Raji (cell line): Measurements from ENCODE around the gene ETNPPL.

Experiments
- POLR2A ChIP-seq: IDR thresholded peaks from 2 replicates; pipeline ENCODE4 v1.6.1; 2011; ENCODE audit warnings: low read depth, low read length, control low read depth; ENCODE audit not compliant: insufficient read depth

The ETNPPL gene

DNA sequence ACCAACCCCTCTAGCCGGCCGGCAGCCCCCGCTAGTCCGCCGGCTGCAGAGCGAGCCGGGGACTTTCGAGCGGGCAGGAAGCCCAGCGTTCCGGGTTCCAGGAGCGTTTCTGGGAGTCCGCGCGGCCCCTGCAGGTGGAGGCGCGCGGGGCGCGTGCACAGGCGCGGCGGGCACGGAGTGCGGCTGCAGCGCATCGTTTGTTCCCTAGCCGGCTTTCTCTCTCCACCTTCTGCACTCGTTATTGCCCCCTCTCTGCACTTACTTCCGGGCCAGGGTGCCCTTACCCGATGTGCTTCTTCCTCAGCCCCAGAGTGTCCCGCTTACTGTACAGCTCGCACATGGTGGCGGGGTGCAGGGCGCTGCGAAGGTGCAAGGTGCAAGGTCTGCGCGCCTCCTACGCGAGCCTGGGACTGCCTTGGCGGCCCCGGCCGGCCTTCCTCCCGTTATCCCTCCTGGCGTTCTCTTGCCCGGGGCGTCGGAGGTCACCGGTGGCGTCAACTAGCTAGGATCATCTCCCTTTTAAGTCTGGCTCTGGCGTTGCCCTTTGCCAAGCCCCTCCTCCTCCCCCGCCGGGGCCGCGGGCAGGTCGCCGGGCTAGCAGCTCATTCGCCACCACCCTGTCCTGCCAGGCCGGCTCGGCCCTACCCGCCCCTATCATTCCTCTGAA lies at the start of gene ETNPPL:
TSS of gene ETNPPL (minus strand) at position 495 of the 667 bp plus-strand sequence. CDS start at position 340, 155 bp downstream.
- no peak for TF ChIP-seq POLR2A

DNA sequence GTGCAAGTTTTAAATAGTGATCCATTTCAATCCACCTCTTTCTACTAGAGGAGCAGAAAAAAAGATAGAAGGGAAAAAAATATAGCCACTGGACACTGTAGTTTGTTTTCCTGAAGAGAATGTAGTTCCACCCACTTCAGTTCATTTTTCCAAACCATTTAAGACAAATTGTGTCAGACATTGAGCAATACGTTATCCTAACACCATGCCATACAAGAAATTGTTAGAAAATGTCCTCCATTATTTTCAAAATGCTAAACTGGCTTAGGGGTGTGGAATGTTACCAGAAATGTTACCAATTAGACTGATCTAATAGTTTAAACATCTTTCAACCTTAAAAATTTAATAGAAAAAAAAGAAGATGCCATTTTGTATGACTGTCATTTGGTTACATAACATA lies 48.6 kb upstream of the ETNPPL start:
- TF ChIP-seq POLR2A, result no peak

DNA sequence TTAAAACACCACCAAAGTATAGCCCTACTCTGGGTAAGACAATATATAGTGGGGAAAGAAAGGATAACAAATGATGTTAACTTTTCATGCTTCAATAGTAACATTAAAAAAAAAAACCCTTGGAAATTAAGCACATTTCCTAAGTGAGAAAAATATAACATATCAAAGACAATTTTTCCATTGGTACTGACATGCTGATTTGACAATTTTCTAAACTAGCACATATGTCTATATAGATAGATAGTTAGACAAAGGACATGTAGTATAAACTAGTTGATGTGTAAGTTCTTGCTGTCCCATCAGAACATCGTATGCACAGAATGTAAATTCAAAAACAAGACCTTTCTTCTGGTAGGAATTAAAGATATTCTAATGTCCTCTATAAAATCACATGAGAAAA lies 47.2 kb upstream of the ETNPPL start:
- TF ChIP-seq POLR2A, result no peak

DNA sequence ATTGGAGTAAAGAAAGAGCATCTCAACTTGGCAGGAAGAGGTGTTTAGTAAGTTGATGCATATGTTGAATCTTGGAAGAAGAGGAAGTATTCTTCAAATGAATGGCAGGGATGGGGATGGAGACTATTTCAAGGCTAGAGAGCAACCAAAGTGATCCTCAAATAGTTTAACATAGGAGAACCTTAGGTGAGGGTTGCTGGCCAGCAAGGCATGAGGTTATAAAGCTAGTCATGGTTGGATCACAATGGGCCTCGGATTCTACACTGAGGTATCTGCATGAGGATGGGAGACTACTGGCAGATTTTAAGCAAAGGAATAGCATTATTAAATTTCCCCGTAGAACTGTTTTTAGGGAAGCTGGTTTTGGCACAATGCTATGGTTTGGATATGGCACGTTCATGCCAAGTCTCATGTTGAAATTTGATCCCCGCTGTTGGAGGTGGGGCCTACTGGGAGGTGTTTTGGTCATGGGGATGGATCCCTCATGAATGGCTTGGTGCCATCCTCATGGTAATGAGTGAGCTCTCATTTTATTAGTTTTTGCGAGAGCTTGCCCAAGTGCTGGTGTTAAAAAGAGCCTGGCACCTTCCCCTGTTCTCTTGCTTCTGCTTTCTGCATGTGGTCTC lies 41.9 kb upstream of the ETNPPL start:
- TF ChIP-seq POLR2A, result no peak

DNA sequence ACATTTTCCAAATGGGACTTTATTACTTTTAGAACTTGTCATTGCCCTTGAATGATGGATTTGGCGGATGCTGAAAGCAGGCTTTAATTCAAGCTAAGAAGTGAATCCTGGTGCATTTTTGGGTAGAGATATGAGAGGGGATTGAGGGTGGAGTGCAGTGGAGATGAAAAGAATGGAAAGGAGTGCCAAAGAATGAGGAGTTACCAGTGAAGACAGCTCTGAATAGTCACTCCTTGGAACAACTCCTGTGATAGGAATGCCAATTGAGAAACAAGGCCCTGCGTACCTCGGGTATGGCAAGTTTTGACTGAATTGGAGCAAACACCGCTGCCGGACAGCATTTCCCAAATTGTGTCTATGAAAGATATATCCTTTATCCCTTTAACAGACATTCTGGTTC lies 36.5 kb upstream of the ETNPPL start:
- no peak for TF ChIP-seq POLR2A

DNA sequence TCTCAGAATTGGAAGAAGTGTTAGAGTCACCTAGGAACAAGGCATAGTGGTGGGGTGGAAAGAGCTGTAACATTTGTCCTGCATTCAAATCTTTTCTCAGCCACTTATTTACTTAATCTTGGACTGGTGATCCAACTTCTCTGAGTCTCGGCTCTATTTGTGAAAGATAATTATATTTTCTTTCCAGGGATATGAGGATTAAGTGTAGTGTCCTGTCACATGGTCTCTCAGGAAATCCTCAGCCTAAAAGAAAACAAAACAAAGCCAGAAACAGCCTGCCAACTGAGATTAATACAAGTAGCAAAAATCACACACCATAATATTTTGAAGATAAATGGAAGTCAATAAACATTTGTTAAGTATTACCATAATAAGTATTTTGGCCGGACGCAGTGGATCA lies 33.3 kb upstream of the ETNPPL start:
- TF ChIP-seq POLR2A, result no peak

DNA sequence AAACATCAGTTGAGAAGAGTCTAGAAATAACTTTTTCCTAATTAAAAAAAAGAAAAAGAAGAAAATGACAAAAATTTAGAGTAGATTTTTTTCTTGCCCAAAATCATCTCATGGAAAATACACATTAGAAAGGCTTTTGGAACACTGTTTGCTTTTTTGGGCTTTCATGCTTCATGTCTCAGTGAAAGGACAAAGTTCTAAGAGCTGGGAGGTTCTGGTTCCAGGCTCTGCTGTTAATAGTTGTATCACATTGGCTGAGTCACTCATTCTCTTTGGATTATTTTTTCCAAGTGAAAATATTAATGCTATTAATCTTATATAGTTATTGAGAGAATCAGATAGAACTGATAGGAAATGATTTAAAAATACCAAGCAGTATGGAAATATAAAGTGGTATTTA lies 32.9 kb upstream of the ETNPPL start:
- no peak for TF ChIP-seq POLR2A

DNA sequence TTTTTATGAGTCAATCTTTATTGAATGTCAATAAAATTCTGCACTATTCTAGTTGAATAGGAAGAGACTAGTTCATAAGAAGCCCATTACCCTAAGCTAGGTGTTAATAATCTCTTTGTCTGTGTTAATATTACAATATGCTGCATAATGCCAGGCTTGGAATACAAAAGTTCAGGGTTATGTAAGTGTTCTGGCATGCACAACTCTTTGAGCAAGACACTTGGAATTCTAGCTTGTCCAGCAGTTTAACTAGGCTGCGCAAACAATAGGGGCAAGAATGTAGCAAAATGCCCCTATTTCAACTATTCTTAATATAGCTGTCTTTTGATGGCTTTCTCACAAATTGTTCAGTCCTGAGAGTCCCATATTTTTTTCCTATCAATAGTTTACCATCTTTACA lies 31.3 kb upstream of the ETNPPL start:
- no peak for TF ChIP-seq POLR2A

DNA sequence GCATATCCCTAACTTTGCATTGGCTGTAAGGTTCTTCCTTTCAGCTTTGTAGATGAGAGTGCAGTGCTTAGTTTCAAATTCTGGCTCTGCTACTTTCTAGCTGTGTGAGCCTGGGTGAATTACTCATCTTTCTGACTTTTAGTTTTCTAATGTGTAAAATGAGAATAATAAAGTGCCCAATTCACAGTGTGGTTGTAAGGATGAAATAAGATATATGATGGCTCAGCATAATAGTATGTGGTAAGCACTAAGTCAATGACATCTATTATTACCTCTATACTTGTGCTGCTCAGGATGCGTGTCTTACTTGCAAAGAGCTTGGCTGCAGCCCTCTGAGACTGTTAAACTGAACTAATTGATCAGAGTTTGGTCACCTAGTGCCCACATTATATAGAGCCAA lies 30.6 kb upstream of the ETNPPL start:
- TF ChIP-seq POLR2A, result no peak

DNA sequence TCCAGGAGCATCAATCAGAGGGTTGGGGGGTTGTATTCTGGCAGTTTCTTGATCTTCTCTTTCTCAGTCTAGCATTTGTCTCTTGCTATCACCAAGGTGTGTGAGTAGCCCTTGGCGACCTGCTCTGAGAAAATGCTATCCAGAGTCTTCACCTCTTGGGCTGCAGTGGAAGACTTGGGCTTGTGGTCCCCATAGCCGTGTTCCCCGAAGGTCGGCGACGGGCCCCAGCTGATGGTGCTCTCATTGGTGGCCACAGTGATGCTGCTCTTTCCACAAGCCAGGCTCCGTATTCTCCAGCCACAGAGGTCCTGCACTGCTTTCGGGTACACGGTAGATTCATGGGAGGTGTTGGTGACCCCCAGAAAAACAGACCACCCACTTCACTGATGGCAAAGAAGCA lies 25.9 kb upstream of the ETNPPL start:
- no peak for TF ChIP-seq POLR2A

DNA sequence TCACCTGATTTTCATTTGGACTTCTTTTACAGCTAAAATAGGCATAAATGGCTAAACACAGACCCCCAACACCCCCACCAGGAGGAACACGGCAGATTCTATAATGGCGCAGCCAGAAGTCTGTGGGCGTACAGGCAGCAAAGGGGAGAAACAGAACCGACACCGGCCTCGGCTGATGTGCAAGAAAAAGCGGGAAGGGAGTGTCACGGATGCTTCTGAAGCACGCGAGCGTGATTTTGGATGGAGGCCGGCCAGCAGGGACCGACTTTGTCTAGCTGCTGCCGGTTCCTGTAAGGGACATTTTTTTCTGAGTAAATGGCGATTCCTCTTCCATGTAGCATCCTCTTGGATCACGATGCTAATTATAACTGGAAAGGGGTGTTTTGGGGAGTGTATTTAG lies 24.9 kb upstream of the ETNPPL start:
- no peak for TF ChIP-seq POLR2A

DNA sequence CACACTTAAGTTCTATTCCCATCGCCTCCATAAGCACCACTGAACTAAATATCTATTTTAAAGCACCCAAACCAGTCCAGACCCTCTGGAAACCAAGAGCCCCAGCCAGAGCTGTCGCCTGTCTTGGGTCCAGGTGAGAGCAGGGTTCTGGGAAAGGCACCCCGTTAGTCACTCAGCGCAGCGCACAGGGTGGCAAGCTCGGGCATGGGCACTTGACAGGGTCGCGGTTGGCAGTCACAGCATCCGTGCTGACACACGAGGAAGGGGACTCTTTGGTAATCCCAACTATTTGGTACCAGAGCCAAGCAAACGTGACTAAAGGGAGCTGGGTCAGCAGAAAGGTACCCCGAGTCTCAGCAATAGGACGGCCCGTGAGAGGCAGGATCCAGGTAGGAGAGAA lies 24.3 kb upstream of the ETNPPL start:
- TF ChIP-seq POLR2A, result no peak

DNA sequence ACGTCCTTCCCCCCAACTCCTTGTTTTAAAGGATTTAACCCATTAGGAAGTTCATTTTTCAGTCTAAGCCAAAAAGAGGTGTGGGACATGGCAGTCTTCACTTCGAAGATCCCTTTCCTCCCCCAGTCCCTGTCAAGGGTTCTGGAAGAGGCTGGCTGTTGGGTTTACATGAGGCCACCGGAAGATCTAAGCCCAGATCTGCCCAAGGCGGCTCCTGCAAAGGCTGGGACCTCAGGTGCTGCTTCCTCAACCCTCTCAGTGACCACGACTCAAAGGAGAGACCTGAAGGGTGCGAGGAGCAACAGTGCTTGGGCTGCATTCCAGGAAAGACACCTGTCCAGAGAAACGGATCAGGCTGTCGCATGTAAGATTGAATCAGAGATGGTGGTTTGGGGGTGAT lies 23.5 kb upstream of the ETNPPL start:
- TF ChIP-seq POLR2A, result no peak

DNA sequence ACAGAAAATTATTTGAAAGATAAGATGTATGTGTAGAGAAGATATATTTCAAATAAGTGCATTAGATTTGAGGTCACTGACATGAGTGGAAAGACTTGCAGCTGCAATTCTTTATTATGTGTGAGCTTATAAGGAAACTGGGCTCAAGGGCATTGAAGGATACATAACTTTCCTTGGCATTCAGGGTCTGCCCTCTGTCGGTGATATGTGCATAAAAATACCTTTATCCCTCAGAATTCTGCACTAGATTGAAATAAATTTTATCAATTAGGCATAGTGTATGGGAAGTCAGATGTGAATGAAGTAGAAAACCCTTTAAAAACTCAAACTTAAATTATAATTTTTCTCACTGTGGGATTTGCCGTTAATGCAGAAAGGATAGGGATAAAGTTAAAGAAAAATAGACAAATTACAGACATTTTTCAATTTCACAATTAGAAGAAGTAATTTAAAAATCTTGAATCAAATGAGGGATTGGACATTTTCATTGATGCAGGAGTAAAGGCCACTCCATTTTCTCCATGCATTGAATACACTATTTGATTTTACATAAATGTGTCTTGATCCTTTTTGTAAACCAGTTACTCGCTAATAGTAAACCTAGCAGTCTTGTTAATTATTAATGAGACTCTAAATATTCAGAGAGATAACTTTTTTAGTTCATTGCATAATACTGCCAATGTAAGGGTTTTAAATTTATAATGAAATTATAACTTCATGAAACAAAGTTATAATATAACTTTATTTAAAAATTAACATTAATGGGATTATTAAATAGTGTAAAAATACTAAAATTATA lies 21.0 kb upstream of the ETNPPL start:
- TF ChIP-seq POLR2A, result no peak

DNA sequence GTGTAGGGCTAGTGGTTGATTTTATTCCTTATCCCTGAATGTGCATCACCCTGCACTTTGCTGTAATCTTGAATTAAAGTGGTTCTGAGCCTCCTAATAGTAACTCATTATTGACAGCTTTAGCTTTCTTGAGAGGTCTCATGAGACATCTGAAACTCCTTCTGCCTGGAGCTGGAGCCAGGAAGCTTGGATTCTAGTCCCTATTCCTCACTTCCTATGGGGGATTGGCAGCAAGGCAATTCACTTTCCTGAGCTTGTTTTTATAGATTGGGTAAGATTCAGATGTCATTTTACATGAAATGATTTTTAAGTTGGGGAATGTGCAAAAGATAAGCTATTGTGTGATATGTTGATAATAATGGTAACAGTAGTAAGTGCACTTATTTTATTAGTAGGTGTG lies 17.1 kb upstream of the ETNPPL start:
- no peak for TF ChIP-seq POLR2A

DNA sequence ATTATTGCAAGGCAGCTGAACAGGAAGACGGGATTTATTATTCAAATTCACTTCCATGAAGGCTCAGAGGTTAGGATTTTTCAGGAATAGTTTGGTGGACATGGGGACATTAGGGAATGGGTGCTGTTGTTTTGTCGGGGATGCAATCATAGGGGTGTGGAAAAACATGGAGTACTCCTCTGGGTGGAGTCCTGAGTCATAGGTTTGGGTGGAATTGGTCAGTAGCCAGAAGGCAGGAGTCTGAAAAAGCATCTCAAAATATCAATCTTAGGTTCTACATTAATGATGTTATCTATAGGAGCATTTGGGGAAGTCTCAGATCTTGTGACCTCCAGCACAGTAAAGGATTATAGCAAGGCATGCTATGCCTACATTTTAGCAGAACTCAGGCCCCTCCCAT lies 14.5 kb upstream of the ETNPPL start:
- TF ChIP-seq POLR2A, result no peak

DNA sequence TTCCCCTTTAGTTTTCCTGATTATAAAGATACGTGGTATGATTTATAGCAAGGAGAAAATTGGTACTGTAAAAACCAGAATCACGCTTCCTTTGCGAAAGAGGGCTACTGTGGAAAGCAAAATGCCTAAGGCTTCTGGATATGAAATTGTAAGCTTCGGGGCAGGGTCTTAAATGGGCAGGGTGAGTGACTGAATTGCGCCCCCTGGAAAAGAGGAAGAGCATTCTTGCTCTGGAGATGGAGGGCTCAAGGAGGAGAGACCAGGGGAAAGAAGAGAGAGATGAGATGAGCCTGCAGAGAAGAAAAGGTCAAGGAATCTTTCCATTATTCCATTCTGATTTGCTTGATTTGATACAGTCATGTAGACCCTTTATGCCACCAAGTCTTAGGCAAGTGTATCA lies 13.1 kb upstream of the ETNPPL start:
- TF ChIP-seq POLR2A, result no peak
